ENCODE results near the gene ARHGAP25. TPM values are rescaled to one million over a fixed set of nuclear protein-coding genes. Genes with fewer than 3 reads are reported as not detected.

The ARHGAP25 gene
- total and polyA plus RNA-seq, 8 donors = 6.1 to 43.5 (median 9.3) TPM

DNA sequence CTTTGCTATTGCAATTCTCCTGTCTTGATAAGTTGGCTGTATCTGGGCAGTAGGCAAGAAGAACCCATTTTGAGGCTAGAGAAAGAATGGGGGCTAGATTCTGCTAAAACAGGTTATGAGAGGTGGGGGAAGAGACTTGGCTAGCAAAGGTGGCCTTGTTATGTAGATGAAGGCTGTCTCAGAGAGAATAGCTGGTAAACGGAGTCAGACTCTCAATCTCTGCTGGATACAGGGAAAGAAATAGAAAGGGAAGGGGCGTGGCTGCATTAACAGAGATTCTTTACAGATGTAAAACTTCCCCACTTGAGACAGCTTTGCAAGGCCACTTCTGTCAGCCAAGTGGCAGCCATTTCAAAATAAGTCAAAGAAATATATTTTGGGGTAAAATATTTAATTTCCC lies 38.1 kb upstream of the ARHGAP25 start:
- Histone ChIP-seq H3K36me3 (no peaks in the 10 kb centered on the region), H3K27me3 (no peaks in the 10 kb centered on the region), H3K27ac (no peak overlapping the region), H3K9me3 (peaks cover 0 to 7% of the 10 kb centered on the region in 2 donors), H3K4me3 (no peak overlapping the region), H3K4me1 (peaks cover 0 to 10% of the 10 kb centered on the region in 2 donors)
- no peak for DNase-seq
- intact Hi-C loops (cut with DNase I) = no loop called here
- no peak for ATAC-seq
- no peak for TF ChIP-seq CTCF (IDR thresholded peaks at IDR 0.05)

DNA sequence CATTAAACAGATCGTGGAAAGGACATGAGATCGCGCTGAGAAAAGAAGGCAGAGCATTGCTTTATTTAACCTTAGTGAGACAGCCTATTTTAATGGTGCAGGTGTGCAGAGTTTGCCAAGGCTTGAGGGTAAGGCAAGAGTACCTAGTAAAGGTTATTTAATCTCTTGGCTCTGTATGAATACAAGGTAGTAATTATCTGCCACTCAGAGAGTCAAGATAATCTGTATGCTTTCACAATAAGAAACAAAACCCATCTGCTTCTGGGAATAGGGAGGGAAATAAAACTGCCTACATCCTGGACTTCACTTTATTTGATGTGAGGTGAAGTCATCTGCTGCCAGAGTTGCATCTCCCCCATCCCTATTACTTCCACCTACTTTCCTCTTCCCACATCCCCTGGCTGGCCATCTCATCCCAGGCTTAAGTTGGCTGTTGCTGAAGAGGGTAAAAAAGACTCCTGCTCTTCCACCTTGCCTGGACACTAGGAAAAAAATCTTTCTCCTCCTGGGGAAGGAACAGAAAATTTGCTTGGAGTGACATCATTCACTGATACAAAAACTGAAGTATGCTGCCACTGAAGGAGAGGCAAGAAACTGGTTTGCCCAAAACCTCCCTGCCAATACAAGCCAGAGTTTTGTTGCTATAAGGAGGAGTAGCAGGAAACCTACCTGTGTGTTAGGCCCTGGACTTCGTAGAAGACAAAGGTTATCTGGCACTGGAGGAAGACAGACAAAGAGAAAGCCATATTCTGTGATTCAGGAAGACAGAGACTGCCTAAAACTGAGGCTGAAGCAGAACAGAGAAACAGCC lies 35.8 kb upstream of the ARHGAP25 start:
- Histone ChIP-seq H3K4me3 (no peak overlapping the region), H3K4me1 (peaks cover 0 to 5% of the 10 kb centered on the region in 2 donors), H3K27me3 (no peaks in the 10 kb centered on the region), H3K36me3 (no peaks in the 10 kb centered on the region), H3K27ac (no peak overlapping the region), H3K9me3 (peaks cover 0 to 7% of the 10 kb centered on the region in 2 donors)
- no peak for TF ChIP-seq CTCF (IDR thresholded peaks at IDR 0.05)
- ATAC-seq = no peak
- no peak for DNase-seq
- intact Hi-C loops (cut with DNase I) = no loop called here

- Histone ChIP-seq H3K27ac (no peak overlapping the region), H3K4me3 (no peak overlapping the region), H3K36me3 (no peaks in the 10 kb centered on the region), H3K9me3 (peaks cover 0 to 7% of the 10 kb centered on the region in 2 donors), H3K4me1 (no peaks in the 10 kb centered on the region), H3K27me3 (no peaks in the 10 kb centered on the region)
- ATAC-seq (no peak), DNase-seq (no peak)
- TF ChIP-seq CTCF (IDR thresholded peaks at IDR 0.05) = no peak
- intact Hi-C loops (cut with DNase I) = no loop called here
These were observed 34.1 kb upstream of the ARHGAP25 start for GRCh38 chr2:68700560-68700959.

DNA sequence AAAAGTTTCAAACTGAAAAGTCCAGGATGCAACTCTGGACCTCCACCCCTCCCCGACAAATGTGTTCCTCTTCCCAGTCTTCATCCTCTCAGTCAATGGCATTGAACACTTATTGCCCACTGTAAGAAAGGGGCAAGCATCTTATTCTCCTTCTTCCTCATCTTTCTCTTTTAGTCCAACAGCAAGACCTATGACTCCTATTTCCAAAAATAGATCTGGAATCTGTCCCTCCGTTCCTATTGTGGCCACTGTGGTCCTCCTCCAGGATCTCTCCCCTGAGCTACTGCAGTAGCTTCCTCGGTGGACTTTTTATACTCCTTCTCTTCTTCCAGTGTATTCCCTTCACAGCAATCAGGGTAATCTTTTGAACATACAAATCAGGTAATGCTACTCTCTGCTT lies 28.0 kb upstream of the ARHGAP25 start:
- H3K36me3 ChIP-seq = no peaks in the 10 kb centered on the region
- H3K4me1 ChIP-seq = peaks cover 0 to 6% of the 10 kb centered on the region in 2 donors
- H3K27me3 ChIP-seq = no peaks in the 10 kb centered on the region
- intact Hi-C loops (cut with DNase I) = no loop called here
- DNase-seq = no peak
- H3K27ac ChIP-seq = no peak overlapping the region
- H3K4me3 ChIP-seq = no peak overlapping the region
- no peak for TF ChIP-seq CTCF (IDR thresholded peaks at IDR 0.05)
- ATAC-seq = no peak
- H3K9me3 ChIP-seq = no peaks in the 10 kb centered on the region

GRCh38 chr2:68708629-68709028 lies 26.0 kb upstream of the ARHGAP25 start:
- peaks cover 0 to 6% of the 10 kb centered on the region in 2 donors for H3K4me1 ChIP-seq
- H3K4me3 ChIP-seq = no peak overlapping the region
- no peak for DNase-seq
- no peak overlapping the region for H3K27ac ChIP-seq
- H3K36me3 ChIP-seq = no peaks in the 10 kb centered on the region
- no peaks in the 10 kb centered on the region for H3K9me3 ChIP-seq
- no peak for ATAC-seq
- no peaks in the 10 kb centered on the region for H3K27me3 ChIP-seq
- no peak for TF ChIP-seq CTCF (IDR thresholded peaks at IDR 0.05)
- intact Hi-C loops (cut with DNase I) = no loop called here
